ENCODE data around the gene GIN1.

GIN1 gene

GRCh38 chr5:103122242-103122641 is 2.3 kb upstream of the GIN1 start:
- no peak overlapping the region for H3K4me3 ChIP-seq (replicated peaks in 1 of 2; ENCODE audit: low read depth in 2 of 2, low read length in 2 of 2)
- no peak for DNase-seq (ENCODE audit: low read depth in 2 of 2)
- no peak for TF ChIP-seq CTCF (IDR thresholded peaks at IDR 0.05; ENCODE audit: low read depth, low read length)

- H3K4me3 ChIP-seq (replicated peaks in 1 of 2; ENCODE audit: low read depth in 2 of 2, low read length in 2 of 2): peak overlapping the region; percentile 63 to 93
- peak; percentile 17 to 25 for DNase-seq (ENCODE audit: low read depth in 2 of 2)
- no peak for TF ChIP-seq CTCF (IDR thresholded peaks at IDR 0.05; ENCODE audit: low read depth, low read length)
Observed at GRCh38 chr5:103120607-103121200, 766 bp upstream of the GIN1 start.

- TF ChIP-seq CTCF (IDR thresholded peaks at IDR 0.05; ENCODE audit: low read depth, low read length): no peak
- H3K4me3 ChIP-seq (replicated peaks in 1 of 2; ENCODE audit: low read depth in 2 of 2, low read length in 2 of 2): peak overlapping the region; percentile 63 to 93
- peak; percentile 39 to 55 for DNase-seq (ENCODE audit: low read depth in 2 of 2)
Observed at GRCh38 chr5:103119070-103119764, 721 bp downstream of the GIN1 start.

GRCh38 chr5:103117471-103117991 is 2.4 kb downstream of the GIN1 start:
- no peak for TF ChIP-seq CTCF (IDR thresholded peaks at IDR 0.05; ENCODE audit: low read depth, low read length)
- no peak overlapping the region for H3K4me3 ChIP-seq (replicated peaks in 1 of 2; ENCODE audit: low read depth in 2 of 2, low read length in 2 of 2)
- no peak for DNase-seq (ENCODE audit: low read depth in 2 of 2)

- H3K4me3 ChIP-seq (replicated peaks in 1 of 2; ENCODE audit: low read depth in 2 of 2, low read length in 2 of 2): no peak overlapping the region
- no peak for TF ChIP-seq CTCF (IDR thresholded peaks at IDR 0.05; ENCODE audit: low read depth, low read length)
- DNase-seq (ENCODE audit: low read depth in 2 of 2): no peak
Observed at GRCh38 chr5:103114440-103114839, 5.5 kb downstream of the GIN1 start.

- TF ChIP-seq CTCF (IDR thresholded peaks at IDR 0.05; ENCODE audit: low read depth, low read length): no peak
- H3K4me3 ChIP-seq (replicated peaks in 1 of 2; ENCODE audit: low read depth in 2 of 2, low read length in 2 of 2): no peak overlapping the region
- DNase-seq (ENCODE audit: low read depth in 2 of 2): no peak
Observed at GRCh38 chr5:103112910-103113309, 7.0 kb downstream of the GIN1 start.

Measured in cardiac fibroblast (primary cell).